NCI-H146 treated with DMSO at 0.1 percent for 48 hours (cell line): ENCODE data around the gene LRP6.
"Not testable (repeated sequence)": the region's sequence is repeated elsewhere in the genome, so short reads cannot be mapped to it uniquely, and the experiment has no call there.

Experiments used
- DNase-seq: peaks from one replicate; lab custom pipeline; 2025; ENCODE audit not compliant: unreplicated experiment; lab: John Stamatoyannopoulos, UW

The LRP6 gene

DNA sequence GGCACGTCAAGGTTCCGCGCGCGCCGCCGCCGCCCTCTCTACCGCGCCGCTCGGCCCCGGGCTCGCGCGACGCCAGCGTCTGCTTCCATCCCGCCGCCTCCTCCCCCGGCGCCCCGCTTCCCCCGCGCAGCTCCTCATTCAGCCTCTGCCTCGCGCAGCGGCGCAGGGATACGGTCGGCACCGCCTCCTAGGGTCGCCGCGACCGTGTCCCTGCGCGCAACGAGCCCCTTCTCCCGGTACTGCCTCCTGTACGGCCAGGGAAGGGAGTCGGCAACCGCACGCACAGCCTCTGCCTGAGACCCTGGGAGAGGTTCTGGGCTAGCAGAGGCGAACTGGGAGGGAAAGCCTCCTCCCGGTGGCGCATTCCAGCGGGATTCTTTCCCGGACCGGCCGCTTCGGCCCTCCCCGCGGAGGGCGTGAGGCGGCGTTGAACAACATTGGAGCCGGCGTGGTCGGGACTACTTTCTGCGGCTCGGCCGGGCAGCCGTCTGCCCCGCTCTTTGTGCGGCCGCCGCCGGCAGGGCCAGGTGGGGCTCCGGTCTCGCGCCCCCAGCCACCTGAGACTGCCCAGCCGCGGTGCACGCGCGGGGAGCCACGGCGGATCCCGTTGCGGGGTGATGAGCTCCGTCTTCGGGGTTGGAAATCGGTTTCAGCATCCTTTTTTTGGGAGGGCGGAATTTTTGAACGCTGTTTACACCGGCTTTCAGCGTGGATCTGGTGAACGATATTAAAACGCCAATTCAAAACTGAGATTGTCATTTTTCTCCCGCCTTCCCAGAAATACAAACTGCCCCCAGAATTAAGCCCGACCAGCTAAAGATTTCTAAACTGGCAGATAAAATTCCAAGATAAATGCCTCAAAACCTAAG, at the start of gene LRP6:
LRP6 (minus strand) TSS at position 172 of the 869 bp plus-strand sequence. CDS start 309 bp downstream, outside the sequence.
- DNase-seq, result peak; percentile 95

- DNase-seq, result no peak
These were observed 49.0 kb upstream of the LRP6 start for GRCh38 chr12:12315838-12316237.

GRCh38 chr12:12310695-12311094, 43.9 kb upstream of the LRP6 start:
- DNase-seq, result not testable (repeated sequence)

DNA sequence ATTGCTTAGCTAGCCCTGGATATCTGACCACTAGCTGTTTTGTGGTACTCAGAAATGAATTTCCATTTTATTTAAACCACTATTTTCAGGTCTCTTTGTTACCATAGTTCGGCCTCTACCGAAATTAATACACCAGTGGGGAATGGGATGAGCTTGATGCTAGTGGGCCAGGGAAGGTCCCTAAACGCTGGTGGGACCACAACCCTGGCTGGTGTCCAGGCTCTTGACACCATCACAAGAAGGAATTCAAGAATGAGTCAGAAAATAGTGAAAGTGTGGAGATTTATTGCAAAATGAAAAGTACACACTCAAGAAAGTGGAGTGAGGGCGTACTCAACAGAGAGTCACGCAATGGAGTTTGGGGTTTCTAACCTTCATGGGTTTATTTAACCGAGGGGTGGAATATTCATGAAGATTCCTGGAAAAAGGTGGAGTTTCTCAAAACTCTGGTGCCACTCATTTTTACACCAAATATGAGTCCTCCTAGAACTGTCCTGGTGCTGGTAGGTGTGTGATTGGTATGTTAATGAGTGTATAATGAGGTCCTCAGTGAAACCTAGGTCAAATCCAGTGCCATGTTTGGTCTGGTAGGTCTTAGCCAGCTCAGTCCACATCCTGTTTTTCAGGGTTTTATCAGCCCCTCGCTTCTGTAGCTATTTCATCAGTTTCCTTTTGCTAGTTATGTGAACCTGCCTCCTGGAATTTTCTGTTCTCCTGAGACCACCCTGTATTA, 38.9 kb upstream of the LRP6 start:
- DNase-seq, result no peak

GRCh38 chr12:12302976-12303375, 36.1 kb upstream of the LRP6 start:
- no peak for DNase-seq

GRCh38 chr12:12301122-12301521, 34.3 kb upstream of the LRP6 start:
- no peak for DNase-seq

- DNase-seq, result no peak
These were observed 30.5 kb upstream of the LRP6 start for GRCh38 chr12:12297201-12297830.

- no peak for DNase-seq
These were observed 27.6 kb upstream of the LRP6 start for GRCh38 chr12:12294215-12295005.

DNA sequence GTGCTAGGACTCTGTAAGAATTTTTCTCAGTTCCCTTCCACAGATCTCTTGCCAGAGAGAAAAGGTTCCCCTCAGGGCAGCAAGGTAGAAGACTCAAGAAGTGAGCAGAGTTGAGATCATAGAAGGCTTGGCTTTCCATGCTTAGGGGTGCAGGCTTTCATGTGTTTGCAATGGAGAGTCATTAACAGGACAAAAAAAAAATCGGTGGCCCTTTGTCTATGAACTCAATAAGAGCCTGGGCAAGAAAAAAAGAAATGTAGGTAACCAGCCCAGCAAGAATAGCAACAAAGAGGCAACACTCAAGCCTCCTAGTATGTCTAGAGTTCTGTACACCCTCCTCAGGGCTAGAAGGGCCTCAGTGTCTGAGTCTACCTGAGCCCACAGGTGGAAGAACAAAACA, 23.4 kb upstream of the LRP6 start:
- no peak for DNase-seq

- DNase-seq, result no peak
These were observed 19.6 kb upstream of the LRP6 start for GRCh38 chr12:12286441-12286840.

- DNase-seq, result no peak
These were observed 16.0 kb upstream of the LRP6 start for GRCh38 chr12:12282761-12283425.

GRCh38 chr12:12282202-12282601, 15.4 kb upstream of the LRP6 start:
- DNase-seq, result no peak

- no peak for DNase-seq
These were observed 14.3 kb upstream of the LRP6 start for GRCh38 chr12:12281134-12281533.

- DNase-seq, result no peak
These were observed 12.1 kb upstream of the LRP6 start for GRCh38 chr12:12278899-12279298.

- no peak for DNase-seq
These were observed 9.0 kb upstream of the LRP6 start for GRCh38 chr12:12275874-12276273.

DNA sequence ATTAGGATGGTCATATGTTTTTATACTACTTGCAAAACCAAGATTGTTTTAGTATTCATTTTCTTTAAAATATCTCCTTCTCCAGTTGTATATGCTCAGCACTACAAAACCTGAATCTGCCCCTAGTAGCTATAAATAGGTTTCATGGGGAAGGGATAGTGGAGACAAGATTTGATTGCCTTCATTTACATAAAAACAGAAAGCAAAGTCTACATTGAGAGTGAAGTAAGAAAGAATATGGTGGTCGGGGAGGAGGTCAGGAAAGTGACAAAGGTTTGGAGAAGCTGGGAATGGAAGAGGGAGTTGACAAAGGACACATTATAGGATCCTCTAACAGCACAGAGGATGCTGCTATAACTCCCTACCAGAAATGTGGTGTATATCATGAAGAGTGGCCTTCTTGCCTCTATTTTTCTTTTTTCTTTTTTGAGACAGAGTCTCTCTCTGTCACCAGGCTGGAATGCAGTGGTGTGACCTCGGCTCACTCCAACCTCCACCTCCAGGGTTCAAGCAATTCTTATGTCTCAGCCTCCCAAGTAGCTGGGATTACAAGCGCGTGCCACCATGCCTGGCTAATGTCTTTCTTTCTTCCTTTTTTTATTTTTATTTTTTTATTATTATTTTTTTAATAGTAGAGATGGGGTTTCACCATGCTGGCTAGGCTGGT, 6.6 kb upstream of the LRP6 start:
- no peak for DNase-seq

- DNase-seq, result no peak
These were observed 6.0 kb upstream of the LRP6 start for GRCh38 chr12:12272869-12273268.

DNA sequence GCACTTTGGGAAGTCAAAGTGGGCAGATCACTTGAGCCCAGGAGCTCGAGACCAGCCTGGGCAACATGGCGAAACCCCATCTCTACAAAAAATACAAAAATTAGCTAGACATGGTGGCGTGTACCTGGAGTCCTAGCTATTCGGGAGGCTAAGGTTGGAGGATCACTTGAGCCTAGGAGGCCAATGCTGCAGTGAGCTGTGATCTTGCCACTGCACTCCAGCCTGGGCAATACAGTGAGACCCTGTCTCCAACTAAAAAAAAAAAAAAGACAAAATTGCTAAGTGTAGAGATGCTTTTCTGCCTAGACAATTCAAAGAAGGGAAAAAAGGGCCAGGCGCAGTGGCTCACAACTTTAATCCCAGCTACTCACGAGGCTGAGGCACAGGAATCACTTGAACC, 3.4 kb upstream of the LRP6 start:
- no peak for DNase-seq

- DNase-seq, result peak; percentile 80
These were observed 927 bp upstream of the LRP6 start for GRCh38 chr12:12267742-12268200.

DNA sequence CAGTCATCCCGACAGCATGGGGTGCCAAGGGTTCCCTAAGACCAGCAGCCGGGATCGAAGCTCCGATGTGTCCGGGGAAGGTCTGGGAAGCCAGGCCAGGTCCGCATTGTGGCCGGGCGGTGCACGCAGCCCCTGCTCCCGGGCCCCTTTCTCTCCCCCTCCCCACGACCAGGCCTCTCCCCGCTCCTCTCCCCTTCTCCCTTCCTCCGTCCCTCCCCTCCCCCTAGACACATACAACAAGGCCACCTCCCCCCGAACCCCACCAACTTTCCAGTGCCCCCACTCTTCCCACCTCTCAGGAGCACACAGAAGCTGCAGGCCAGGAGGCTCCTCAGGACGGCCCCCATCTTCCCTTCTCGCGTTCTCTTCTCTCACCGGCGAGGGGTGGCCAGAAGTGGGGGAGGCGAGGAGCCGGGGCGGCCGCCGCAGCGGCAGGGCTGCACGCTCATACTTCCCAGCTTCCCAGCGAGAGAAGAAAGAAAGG, 413 bp downstream of the LRP6 start:
- DNase-seq, result no peak
